Cerebellar nuclear complex (tissue), 1 donor: Measurements from ENCODE around the gene ZNF322.
A peak's percentile ranks its signal among the peaks of the same experiment; 100 is the strongest.
"Not testable (repeated sequence)": the region's sequence is repeated elsewhere in the genome, so short reads cannot be mapped to it uniquely, and the experiment has no call there.

Experiments used
- DNase-seq, 2 experiments: peaks; one replicate each; lab custom pipeline; 2025; lab: John Stamatoyannopoulos, UW

The ZNF322 gene

DNA sequence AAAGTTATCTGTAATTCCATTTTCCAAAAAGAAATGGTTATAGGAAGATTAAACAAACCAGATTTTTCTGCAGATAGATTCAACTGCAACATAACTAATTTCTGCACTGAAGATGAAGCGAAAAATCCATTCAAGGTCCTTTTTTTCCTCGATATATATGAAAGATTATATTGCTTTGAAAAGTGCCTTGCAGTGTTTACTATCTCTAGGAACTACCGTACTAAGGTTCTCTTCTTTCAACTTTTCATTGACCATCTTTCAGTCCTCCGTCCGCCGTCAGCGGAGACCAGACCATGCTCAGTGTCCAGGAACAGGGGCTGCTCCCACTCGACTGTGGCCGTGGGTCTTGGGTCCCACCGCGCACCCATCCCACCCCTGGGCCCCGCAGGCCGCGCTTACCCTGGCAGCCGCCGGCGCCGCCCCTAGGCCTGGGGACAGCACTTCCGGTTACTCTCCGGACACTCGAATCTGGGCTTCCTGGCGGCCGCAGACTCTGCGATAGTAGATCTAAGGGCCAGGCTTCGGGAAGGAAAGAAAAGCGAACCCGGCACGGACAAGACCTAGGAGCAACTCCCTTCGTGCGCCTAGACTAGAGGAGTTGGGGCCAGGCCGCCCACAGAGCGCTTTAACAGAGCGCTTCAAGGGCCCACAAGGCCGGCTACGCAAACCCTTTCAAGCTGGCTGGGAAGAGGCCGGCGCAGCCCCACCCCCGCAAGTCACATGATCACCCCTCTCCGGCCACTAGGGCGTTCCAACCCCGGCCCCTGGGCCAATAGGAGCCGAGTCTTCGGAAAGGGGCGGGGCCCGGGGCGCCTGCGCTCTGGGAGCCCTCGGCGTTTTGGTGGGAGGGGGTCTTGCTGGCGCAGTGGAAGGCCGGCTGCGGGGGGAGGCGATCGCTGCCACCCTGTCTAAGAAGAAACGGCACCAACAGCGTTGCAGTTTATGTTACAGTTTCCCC lies at the start of gene ZNF322:
Gene ZNF322 (minus strand): TSS at position 705 of the 958 bp plus-strand sequence. CDS start 21,193 bp downstream, outside the sequence.
- peak; percentile 59 to 89 for DNase-seq

DNA sequence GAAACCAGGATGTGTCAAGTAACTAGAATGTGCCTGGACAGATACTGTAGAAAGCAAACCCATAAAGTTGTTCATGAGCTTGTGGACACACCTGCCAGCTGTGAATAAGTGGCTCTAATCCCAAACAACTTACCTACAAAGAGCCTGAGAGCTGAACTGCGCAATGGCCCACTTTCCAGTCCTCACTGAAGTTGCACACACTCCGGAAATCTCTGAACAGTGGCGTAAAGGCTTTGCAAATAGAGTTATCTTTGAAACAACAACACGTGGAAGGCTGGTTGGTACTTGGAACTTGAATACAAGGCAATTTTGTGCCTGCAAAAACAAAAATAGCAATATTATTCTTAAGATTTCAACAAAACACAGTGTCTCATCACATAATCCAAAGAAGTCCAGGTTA lies 46.2 kb upstream of the ZNF322 start:
- not testable (repeated sequence) for DNase-seq

DNA sequence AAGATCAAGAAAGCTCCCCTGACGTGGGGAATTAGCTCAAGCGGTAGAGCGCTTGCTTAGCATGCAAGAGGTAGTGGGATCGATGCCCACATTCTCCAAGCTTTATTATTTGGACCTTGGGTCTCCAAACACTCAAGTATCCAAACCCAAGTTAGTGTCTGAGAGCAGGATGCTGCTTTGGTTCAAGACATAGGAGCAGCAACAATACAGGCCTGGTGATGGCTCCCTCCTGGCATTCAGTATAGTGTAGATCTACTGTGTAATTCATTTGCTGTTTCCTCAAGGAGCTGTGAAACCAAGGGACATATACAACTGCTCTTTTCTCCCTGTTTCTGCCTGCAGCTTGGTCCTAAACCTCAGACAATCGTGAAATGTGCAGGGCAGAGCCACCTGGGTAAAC lies 45.8 kb upstream of the ZNF322 start:
- not testable (repeated sequence) for DNase-seq

DNA sequence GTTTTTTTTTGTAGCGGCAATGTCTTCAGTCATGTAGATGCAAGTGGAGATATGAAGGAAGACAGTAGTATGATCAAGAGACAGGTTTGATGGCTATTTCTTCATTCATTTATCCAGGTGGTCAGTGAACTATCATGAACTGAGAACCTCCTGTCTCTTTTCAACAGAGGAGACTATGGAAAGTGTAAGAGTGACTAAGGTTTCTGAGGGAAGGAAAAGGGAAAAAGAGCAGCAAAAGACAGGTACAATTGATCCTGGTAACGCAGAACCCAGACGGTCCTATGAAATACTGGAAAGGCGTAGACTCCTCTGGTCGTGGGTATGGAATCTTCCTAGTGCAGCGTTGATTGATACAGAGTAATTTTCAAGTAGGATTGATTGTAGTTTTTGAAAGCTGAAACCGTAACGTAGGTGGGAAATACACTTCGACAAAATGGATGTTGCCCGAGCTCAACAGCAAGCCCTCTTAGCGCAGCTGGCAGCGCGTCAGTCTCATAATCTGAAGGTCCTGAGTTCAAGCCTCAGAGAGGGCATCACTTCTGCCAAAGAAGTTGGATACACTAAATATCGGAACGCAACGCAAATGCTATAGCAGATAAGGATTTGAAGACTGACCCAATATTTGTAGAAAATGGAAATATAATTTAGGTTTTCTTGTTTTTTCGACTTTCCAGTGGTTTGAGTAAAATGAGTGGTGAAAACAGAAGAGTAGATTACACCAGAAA lies 41.6 kb upstream of the ZNF322 start:
- not testable (repeated sequence) for DNase-seq

DNA sequence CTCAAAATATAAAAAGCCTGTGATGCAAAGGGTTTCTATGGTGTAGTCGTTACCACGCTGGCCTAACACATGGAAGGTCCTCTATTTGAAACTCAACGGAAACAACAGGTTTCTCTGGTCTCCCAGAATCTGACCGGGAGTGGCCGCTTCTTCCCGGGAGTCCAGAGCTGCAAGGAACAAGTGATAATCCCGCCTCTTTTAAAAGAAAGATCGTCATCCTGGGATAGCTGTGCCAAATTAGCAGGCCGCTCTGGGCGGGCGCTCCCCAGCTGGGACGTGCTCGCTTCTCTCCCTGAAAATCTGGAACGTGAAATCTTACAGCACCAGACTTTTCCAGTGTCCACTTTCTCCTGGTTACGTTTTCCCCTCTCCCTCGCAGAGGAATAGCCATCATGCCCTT lies 38.0 kb upstream of the ZNF322 start:
- DNase-seq = not testable (repeated sequence)

GRCh38 chr6:26689324-26689947 lies 29.9 kb upstream of the ZNF322 start:
- not testable (repeated sequence) for DNase-seq

DNA sequence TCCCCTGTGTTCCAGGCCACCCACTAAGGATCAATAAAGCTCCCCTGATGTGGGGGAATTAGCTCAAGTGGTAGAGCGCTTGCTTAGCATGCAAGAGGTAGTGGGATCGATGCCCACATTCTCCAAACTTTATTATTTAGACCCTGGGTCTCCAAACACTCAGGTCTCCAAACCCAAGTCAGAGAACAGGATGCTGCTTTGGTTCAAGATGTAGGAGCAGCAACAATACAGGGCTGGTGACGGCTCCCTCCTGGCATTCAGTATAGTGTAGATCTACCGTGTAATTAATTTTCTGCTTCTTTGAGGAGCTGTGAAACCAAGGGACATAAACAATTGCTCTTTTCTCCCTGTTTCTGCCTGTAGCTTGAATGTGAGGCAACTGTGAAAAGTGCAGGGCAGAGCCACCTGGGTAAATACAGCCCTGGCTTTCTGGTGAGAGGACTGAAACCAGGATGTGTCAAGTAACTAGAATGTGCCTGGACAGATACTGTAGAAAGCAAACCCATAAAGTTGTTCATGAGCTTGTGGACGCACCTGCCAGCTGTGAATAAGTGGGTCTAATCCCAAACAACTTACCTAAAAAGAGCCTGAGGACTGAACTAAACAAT lies 23.0 kb upstream of the ZNF322 start:
- not testable (repeated sequence) for DNase-seq

DNA sequence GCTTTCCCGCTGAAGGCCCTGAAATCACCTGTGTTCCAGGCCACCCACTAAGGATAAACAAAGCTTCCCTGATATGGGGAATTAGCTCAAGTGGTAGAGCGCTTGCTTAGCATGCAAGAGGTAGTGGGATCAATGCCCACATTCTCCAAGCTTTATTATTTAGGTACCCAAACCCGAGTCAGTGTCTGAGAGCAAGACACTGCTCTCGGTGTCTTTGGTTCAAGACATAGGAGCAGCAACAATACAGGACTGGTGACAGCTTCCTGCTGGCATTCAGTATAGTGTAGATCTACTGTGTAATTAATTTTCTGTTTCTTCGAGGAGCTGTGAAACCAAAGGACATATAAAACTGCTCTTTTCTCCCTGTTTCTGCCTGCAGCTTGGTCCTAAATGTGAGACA lies 13.7 kb upstream of the ZNF322 start:
- not testable (repeated sequence) for DNase-seq

DNA sequence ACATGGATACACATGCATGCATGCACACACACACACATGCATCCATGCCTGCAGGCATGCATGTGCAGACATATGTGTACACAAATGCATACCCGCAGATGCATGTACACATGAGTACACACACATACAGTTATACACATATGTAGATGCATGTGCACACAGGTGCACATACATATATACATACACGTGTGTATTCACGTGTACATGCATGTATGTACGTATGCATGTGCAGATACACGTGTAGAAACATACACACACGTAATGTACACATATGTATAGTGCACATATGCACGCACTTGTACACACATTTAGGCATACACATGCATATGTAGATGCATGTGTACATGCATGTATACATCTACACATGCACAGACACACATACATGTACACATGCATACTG lies 11.0 kb upstream of the ZNF322 start:
- DNase-seq = not testable (repeated sequence)

- DNase-seq = not testable (repeated sequence)
Measured at GRCh38 chr6:26670003-26670402, 10.5 kb upstream of the ZNF322 start.

GRCh38 chr6:26660000-26660361 lies 435 bp upstream of the ZNF322 start:
- DNase-seq = no peak

DNA sequence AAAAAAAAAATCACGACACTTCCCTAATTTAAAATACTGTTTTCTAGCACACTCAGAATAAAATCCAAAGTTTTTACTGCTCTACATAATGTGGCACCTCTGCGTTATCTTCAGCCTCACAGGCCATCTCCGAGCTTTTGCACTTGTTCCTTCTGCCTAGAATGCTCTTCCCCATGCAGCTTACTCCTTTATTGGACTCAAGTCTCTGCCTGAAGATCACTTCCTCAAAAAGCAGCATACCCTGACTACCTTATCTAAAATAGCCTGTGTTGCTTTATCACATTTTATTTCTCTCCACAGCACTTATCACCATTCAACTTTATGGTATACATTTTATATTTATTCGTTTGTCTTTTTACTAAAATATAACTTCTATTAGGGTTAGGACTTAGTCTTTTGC lies 2.3 kb downstream of the ZNF322 start:
- no peak for DNase-seq

DNA sequence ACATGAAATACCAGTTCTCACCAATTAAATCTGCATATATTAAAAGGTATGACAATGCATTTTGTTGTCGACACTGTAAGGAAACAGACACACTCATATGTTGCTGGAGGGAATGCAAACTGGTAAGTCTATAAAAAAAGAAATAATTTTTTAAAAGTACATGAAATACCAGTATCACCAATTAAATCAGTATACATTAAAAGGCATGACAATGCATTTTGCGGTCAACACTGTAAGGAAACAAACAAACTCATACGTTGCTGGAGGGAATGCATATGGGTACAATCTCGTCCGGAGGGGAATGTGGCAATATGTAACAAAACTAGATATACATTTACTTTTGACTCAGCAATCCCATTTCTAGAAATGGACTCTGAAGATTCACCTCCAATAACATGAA lies 6.5 kb downstream of the ZNF322 start:
- no peak for DNase-seq

DNA sequence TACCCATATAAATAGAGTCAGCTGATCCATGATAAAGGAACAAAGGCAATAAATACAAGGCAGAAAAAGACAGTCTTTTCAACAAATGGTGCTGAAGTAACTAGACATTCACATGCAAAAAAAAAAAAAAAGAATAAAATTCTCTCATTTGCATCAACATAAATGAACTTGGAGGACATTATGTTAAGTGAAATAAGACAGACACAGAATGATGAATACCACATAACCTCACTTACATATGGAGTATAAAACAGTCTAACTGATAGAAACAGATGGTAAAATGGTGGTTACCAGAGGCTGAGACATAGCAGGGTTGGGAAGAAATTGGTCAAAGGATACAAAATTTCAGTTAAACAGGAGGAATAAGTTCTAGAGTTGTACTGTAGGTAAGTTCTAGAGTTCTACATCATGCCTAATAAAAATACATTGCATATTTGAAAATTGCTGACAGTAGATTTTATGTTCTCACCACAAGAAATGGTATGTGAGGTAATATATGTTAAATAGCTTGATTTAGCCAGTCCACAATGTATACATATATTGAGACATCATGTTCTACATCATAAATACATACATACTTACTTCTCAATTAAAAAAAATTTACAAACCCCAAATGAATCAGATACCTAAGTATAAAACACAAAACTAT lies 8.3 kb downstream of the ZNF322 start:
- no peak for DNase-seq

DNA sequence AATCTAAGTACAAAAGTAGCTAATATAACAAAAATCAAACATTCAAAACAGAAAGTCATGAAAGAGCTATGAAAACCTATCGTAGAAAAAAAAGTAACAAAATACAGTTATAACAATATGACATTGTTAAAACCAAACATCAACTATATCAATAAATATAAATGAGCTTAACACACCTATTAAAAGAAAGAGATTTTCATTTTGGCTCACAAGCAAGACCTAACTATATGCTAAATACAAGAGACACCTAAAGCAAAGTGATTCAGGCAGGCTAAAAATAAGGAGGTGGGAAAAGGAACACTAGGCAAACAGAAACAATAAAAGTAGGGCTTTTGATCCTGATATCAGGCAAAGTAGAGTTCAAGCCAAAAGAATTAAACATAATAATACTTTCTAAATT lies 13.5 kb downstream of the ZNF322 start:
- no peak for DNase-seq

DNA sequence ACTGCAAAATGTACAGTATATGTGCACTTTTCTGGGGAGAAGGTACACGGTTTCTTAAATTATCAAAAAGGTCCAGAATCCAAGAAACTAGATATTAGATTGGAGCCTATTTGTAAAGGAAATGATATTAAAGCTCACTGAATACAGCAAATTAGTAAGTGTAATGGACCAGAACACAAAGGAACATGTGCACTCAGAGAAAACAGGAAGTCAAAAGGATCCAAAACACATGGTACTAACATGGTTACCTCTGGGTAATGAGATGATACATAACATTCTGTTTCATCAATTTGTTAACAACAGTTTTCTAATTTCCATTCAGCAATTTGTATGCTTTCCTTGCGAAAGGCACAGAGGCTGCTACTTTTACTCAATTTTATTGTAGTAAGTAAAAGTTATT lies 18.7 kb downstream of the ZNF322 start:
- DNase-seq = no peak

DNA sequence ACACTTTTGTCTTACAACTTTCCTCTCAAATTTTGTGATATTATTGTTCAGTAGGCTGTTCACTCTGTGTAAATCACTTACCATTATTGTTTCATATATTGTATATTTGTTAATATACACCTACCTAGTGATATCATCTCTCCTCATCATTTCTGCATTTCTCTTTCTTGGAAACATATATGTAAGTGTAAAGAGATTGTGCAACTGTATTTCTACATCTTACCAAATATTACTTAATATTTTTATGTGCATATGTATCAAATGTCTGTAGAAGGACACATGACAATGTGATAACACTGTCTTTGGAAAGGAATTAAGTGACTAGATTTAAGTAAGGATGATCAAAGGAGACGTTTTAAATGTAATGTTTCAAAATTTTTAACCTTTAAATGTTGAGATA lies 30.2 kb downstream of the ZNF322 start:
- DNase-seq = no peak

DNA sequence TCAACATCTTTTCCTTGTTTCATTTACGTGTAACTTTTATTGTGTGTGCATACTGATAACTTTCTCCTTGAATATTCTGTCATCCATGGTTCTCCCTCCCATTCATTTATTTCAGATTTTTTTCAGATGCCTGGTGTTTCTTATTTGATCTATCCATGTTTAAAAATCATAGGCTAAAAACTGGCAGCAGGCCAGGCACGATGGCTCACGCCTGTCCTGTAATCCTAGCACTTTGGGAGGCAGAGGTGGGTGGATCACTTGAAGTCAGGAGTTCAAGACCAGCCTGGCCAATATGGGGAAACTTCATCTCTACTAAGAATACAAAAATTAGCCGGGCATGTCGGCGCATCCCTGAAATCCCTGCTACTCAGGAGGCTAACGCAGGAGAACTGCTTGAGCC lies 31.7 kb downstream of the ZNF322 start:
- no peak for DNase-seq

- no peak for DNase-seq
Measured at GRCh38 chr6:26624557-26624956, 35.0 kb downstream of the ZNF322 start.

GRCh38 chr6:26623339-26623859 lies 36.1 kb downstream of the ZNF322 start:
- DNase-seq = no peak
